Right ventricle myocardium inferior (tissue), 1 donor: ENCODE results near the gene KLLN. TPM values are rescaled to one million over a fixed set of nuclear protein-coding genes. Genes with fewer than 3 reads are reported as not detected.
A peak's percentile ranks its signal among the peaks of the same experiment; 100 is the strongest.
"Not testable (repeated sequence)": the region's sequence is repeated elsewhere in the genome, so short reads cannot be mapped to it uniquely, and the experiment has no call there.

Experiments
- ATAC-seq: fragments of 200-7000 bp; cut with Tn5 transposase; one replicate; pipeline ENCODE4 v1.9.1; 2020; ENCODE audit warnings: mild to moderate bottlenecking, moderate library complexity
- DNase-seq: peaks from one replicate; pipeline ENCODE4 v3.0.0; 2021; ENCODE audit errors: missing footprints
- intact Hi-C: fragments of 100-400 bp; cut with DNase I; formaldehyde crosslinking; loops from one replicate; pipeline ENCODE4 v1.11.0; 2022
- long read RNA-seq: library from polyadenylated mRNA; unstranded; transcript quantifications from one replicate; pipeline ENCODE4 v2.0.0, GENCODE V29; 2021
- total RNA-seq: library from RNA; stranded (reverse); fragmentation: NEBNext Ultra II Directional; extraction: Animal tissue kit (Norgen Biotek cat#: 25700); gene quantifications from one replicate; pipeline ENCODE4 v1.2.1, GENCODE V29; 2021
- donor health status: DM: no; HTN: yes; CAD: no; lungs with severe emphysema.

Gene KLLN
- 0.27 TPM for total RNA-seq
- long read RNA-seq, full-length matches to known transcripts = 1 of 1 reads
- long read RNA-seq, partial matches to known transcripts = 0 of 1 reads
- long read RNA-seq, other reads (novel, unspliced or antisense) = 0 of 1 reads

- intact Hi-C loops = loop anchor here (2.0 to 10.0 kb wide), 8 partner anchors 46 to 684 kb away; partner anchors contain the start of gene ATAD1
- ATAC-seq = peak; percentile 81
- DNase-seq = peak; percentile 95
Observed at GRCh38 chr10:87863053-87863943, at the start of gene KLLN, which contains the start of gene PTEN. Gene KLLN, minus strand, starts transcription at chr10:87863533. Its CDS starts 1,046 bp downstream, at chr10:87862487. Gene PTEN, plus strand, starts transcription at chr10:87863625. Its CDS starts 845 bp downstream, at chr10:87864470.

GRCh38 chr10:87903396-87903795 lies 40.1 kb upstream of the KLLN start:
- ATAC-seq, intact Hi-C loops, DNase-seq: not testable (repeated sequence)

- DNase-seq, ATAC-seq, intact Hi-C loops: not testable (repeated sequence)
Observed at GRCh38 chr10:87897957-87898356, 34.6 kb upstream of the KLLN start.

GRCh38 chr10:87896216-87896615 lies 32.9 kb upstream of the KLLN start:
- intact Hi-C loops = no loop called here
- DNase-seq = no peak
- ATAC-seq = no peak

- ATAC-seq = no peak
- DNase-seq = no peak
- intact Hi-C loops = no loop called here
Observed at GRCh38 chr10:87895430-87895829, 32.1 kb upstream of the KLLN start.

GRCh38 chr10:87887548-87888289 lies 24.4 kb upstream of the KLLN start:
- intact Hi-C loops = no loop called here
- ATAC-seq = peak; percentile 39
- DNase-seq = no peak

- DNase-seq = no peak
- ATAC-seq = no peak
Observed at GRCh38 chr10:87887146-87887545, 23.8 kb upstream of the KLLN start.

GRCh38 chr10:87886635-87887034 lies 23.3 kb upstream of the KLLN start:
- intact Hi-C loops = no loop called here
- DNase-seq (no peak), ATAC-seq (no peak)

More at GRCh38 chr10:87887146-87887545, 23.8 kb upstream of the KLLN start:
- intact Hi-C loops = no loop called here

GRCh38 chr10:87882555-87883294 lies 19.4 kb upstream of the KLLN start:
- no peak for DNase-seq
- no peak for ATAC-seq
- intact Hi-C loops = no loop called here

- ATAC-seq, DNase-seq, intact Hi-C loops: not testable (repeated sequence)
Observed at GRCh38 chr10:87881373-87882059, 18.2 kb upstream of the KLLN start.

GRCh38 chr10:87880336-87880735 lies 17.0 kb upstream of the KLLN start:
- intact Hi-C loops = no loop called here
- DNase-seq = no peak
- ATAC-seq = no peak

- no peak for DNase-seq
- no peak for ATAC-seq
Observed at GRCh38 chr10:87878664-87879459, 15.5 kb upstream of the KLLN start.

GRCh38 chr10:87875929-87876571 lies 12.7 kb upstream of the KLLN start:
- ATAC-seq (no peak), DNase-seq (no peak)
- intact Hi-C loops = no loop called here

More at GRCh38 chr10:87878664-87879459, 15.5 kb upstream of the KLLN start:
- intact Hi-C loops = no loop called here

GRCh38 chr10:87873656-87874055 lies 10.3 kb upstream of the KLLN start:
- intact Hi-C loops = no loop called here

GRCh38 chr10:87872828-87873227 lies 9.5 kb upstream of the KLLN start:
- ATAC-seq (no peak), DNase-seq (no peak)
- intact Hi-C loops = no loop called here

More at GRCh38 chr10:87873656-87874055, 10.3 kb upstream of the KLLN start:
- ATAC-seq (no peak), DNase-seq (no peak)

- DNase-seq (no peak), ATAC-seq (no peak)
- intact Hi-C loops = loop anchor here (10.0 kb wide), 1 partner anchor 195 kb away; no protein-coding TSS in a partner anchor
Observed at GRCh38 chr10:87869773-87870551, 6.6 kb upstream of the KLLN start.
